GM21786 (cell line): Measurements from ENCODE around the gene MASP1.
"Not testable (repeated sequence)": the region's sequence is repeated elsewhere in the genome, so short reads cannot be mapped to it uniquely, and the experiment has no call there.

Experiments used
- ATAC-seq: cut with Tn5 transposase; IDR thresholded peaks from one replicate; pipeline ENCODE4 v1.9.1; 2021; ENCODE audit not compliant: unreplicated experiment

The MASP1 gene

GRCh38 chr3:187267306-187267705 is 24.2 kb downstream of the MASP1 start:
- no peak for ATAC-seq

- ATAC-seq = no peak
Measured at GRCh38 chr3:187266691-187267090, 24.8 kb downstream of the MASP1 start.

GRCh38 chr3:187265461-187265955 is 26.0 kb downstream of the MASP1 start:
- ATAC-seq = no peak

- ATAC-seq = no peak
Measured at GRCh38 chr3:187264911-187265310, 26.6 kb downstream of the MASP1 start.

- ATAC-seq = no peak
Measured at GRCh38 chr3:187264021-187264420, 27.5 kb downstream of the MASP1 start.

GRCh38 chr3:187263270-187263669 is 28.3 kb downstream of the MASP1 start:
- no peak for ATAC-seq

GRCh38 chr3:187262360-187262759 is 29.2 kb downstream of the MASP1 start:
- no peak for ATAC-seq

- ATAC-seq = no peak
Measured at GRCh38 chr3:187261541-187261969, 30.0 kb downstream of the MASP1 start.

- no peak for ATAC-seq
Measured at GRCh38 chr3:187259171-187259570, 32.4 kb downstream of the MASP1 start.

- ATAC-seq = no peak
Measured at GRCh38 chr3:187257992-187258692, 33.4 kb downstream of the MASP1 start.

- no peak for ATAC-seq
Measured at GRCh38 chr3:187257471-187257870, 34.1 kb downstream of the MASP1 start.

GRCh38 chr3:187256051-187256616 is 35.4 kb downstream of the MASP1 start:
- ATAC-seq = no peak

- ATAC-seq = no peak
Measured at GRCh38 chr3:187255314-187255713, 36.2 kb downstream of the MASP1 start.

GRCh38 chr3:187252311-187252710 is 39.2 kb downstream of the MASP1 start:
- no peak for ATAC-seq

- ATAC-seq = no peak
Measured at GRCh38 chr3:187251599-187251998, 39.9 kb downstream of the MASP1 start.

- ATAC-seq = no peak
Measured at GRCh38 chr3:187247398-187247797, 44.1 kb downstream of the MASP1 start.

GRCh38 chr3:187243933-187244524 is 47.5 kb downstream of the MASP1 start:
- no peak for ATAC-seq

- ATAC-seq = no peak
Measured at GRCh38 chr3:187242900-187243299, 48.6 kb downstream of the MASP1 start.

GRCh38 chr3:187242435-187242834 is 49.1 kb downstream of the MASP1 start:
- ATAC-seq = no peak

- ATAC-seq = not testable (repeated sequence)
Measured at GRCh38 chr3:187238835-187239234, 52.7 kb downstream of the MASP1 start.

GRCh38 chr3:187238239-187238638 is 53.3 kb downstream of the MASP1 start:
- no peak for ATAC-seq

- no peak for ATAC-seq
Measured at GRCh38 chr3:187237741-187238140, 53.8 kb downstream of the MASP1 start.
